D721Med (cell line): ENCODE measurements around the gene PSORS1C2.

ENCODE experiments used
- DNase-seq: peaks from one replicate; pipeline ENCODE4 v3.0.0; 2011; ENCODE audit warnings: low spot score; ENCODE audit not compliant: insufficient read length
- FAIRE-seq: peaks from 2 replicates; lab custom pipeline; 2011; peaks lifted over from hg19 to GRCh38; lab: Jason Lieb, UNC
- CTCF ChIP-seq: IDR thresholded peaks from 2 replicates; pipeline ENCODE4 v1.5.1; 2012; ENCODE audit warnings: mild to moderate bottlenecking, control low read depth; ENCODE audit not compliant: insufficient read depth; ENCODE audit errors: missing control alignments

Gene PSORS1C2

GRCh38 chr6:31156641-31157040 lies 17.8 kb upstream of the PSORS1C2 start:
- no peak for FAIRE-seq
- no peak for DNase-seq
- no peak for TF ChIP-seq CTCF

GRCh38 chr6:31154436-31154835 lies 15.6 kb upstream of the PSORS1C2 start:
- no peak for TF ChIP-seq CTCF
- FAIRE-seq: no peak
- no peak for DNase-seq

- FAIRE-seq (no peak), DNase-seq (no peak)
- no peak for TF ChIP-seq CTCF
Observed at GRCh38 chr6:31152781-31153180, 13.9 kb upstream of the PSORS1C2 start.

GRCh38 chr6:31149827-31150447 lies 11.1 kb upstream of the PSORS1C2 start:
- TF ChIP-seq CTCF: no peak
- DNase-seq: no peak
- FAIRE-seq: no peak

- DNase-seq: no peak
- no peak for FAIRE-seq
- no peak for TF ChIP-seq CTCF
Observed at GRCh38 chr6:31145386-31145785, 6.5 kb upstream of the PSORS1C2 start.

- no peak for TF ChIP-seq CTCF
- FAIRE-seq: no peak
- no peak for DNase-seq
Observed at GRCh38 chr6:31144970-31145340, 6.1 kb upstream of the PSORS1C2 start.

GRCh38 chr6:31144296-31144969 lies 5.6 kb upstream of the PSORS1C2 start:
- no peak for FAIRE-seq

More at GRCh38 chr6:31144296-31144969, 5.6 kb upstream of the PSORS1C2 start:
- no peak for TF ChIP-seq CTCF
- DNase-seq: no peak
